ENCODE data around the gene ULK2. TPM values are rescaled to one million over a fixed set of nuclear protein-coding genes. Genes with fewer than 3 reads are reported as not detected.

ULK2 gene
- 18.7 TPM for polyA plus RNA-seq (2013, experiment 1 of 4)
- 16.0 TPM for polyA plus RNA-seq (2013, experiment 2 of 4)
- polyA plus RNA-seq (2013, experiment 3 of 4): 18.6 TPM
- polyA plus RNA-seq (2013, experiment 4 of 4): 24.2 TPM

- peak within 1 kb of the TSS; percentile 3 for H3K27ac ChIP-seq (ENCODE audit: insufficient read depth, low read depth, low read length, poor library complexity, severe bottlenecking)
- no peaks in the 10 kb centered on the region for H3K9me3 ChIP-seq (ENCODE audit: control insufficient read depth, low read length)
- no peaks in the 10 kb centered on the region for H3K36me3 ChIP-seq (ENCODE audit: control insufficient read depth, insufficient read depth, low read length)
- H3K4me1 ChIP-seq (ENCODE audit: control insufficient read depth, insufficient read depth, low read length): no peaks in the 10 kb centered on the region
- peaks cover 15% of the 10 kb centered on the region for H3K27me3 ChIP-seq (ENCODE audit: control insufficient read depth, insufficient read depth, low read length, poor library complexity, severe bottlenecking)
- peak within 1 kb of the TSS; percentile 71 for H3K4me3 ChIP-seq (ENCODE audit: insufficient read depth, low read depth, low read length)
- 0% methylated on average over 111 of the region's 111 CpGs for WGBS, 2 experiments
Measured at GRCh38 chr17:19867329-19868078, at the start of gene ULK2. Gene ULK2 (minus strand): TSS chr17:19867936. CDS start chr17:19867417, 519 bp downstream.

GRCh38 chr17:19915245-19915978, 47.7 kb upstream of the ULK2 start:
- Histone ChIP-seq H3K4me1 (ENCODE audit: control insufficient read depth, insufficient read depth, low read length) (no peaks in the 10 kb centered on the region), H3K9me3 (ENCODE audit: control insufficient read depth, low read length) (no peaks in the 10 kb centered on the region), H3K4me3 (ENCODE audit: insufficient read depth, low read depth, low read length) (no peak overlapping the region), H3K27me3 (ENCODE audit: control insufficient read depth, insufficient read depth, low read length, poor library complexity, severe bottlenecking) (no peaks in the 10 kb centered on the region), H3K27ac (ENCODE audit: insufficient read depth, low read depth, low read length, poor library complexity, severe bottlenecking) (no peak overlapping the region), H3K36me3 (ENCODE audit: control insufficient read depth, insufficient read depth, low read length) (peaks cover 5% of the 10 kb centered on the region)
- WGBS, 2 experiments: 92 to 95% methylated on average over 2 of the region's 2 CpGs

- H3K27me3 ChIP-seq (ENCODE audit: control insufficient read depth, insufficient read depth, low read length, poor library complexity, severe bottlenecking): no peaks in the 10 kb centered on the region
- no peak overlapping the region for H3K27ac ChIP-seq (ENCODE audit: insufficient read depth, low read depth, low read length, poor library complexity, severe bottlenecking)
- H3K36me3 ChIP-seq (ENCODE audit: control insufficient read depth, insufficient read depth, low read length): peaks cover 23% of the 10 kb centered on the region
- no peaks in the 10 kb centered on the region for H3K4me1 ChIP-seq (ENCODE audit: control insufficient read depth, insufficient read depth, low read length)
- H3K4me3 ChIP-seq (ENCODE audit: insufficient read depth, low read depth, low read length): no peak overlapping the region
- no peaks in the 10 kb centered on the region for H3K9me3 ChIP-seq (ENCODE audit: control insufficient read depth, low read length)
- WGBS, 2 experiments: 50 to 52% methylated on average over 2 of the region's 2 CpGs
Measured at GRCh38 chr17:19911033-19911432, 43.3 kb upstream of the ULK2 start.

GRCh38 chr17:19909139-19909538, 41.4 kb upstream of the ULK2 start:
- no peaks in the 10 kb centered on the region for H3K27me3 ChIP-seq (ENCODE audit: control insufficient read depth, insufficient read depth, low read length, poor library complexity, severe bottlenecking)
- no peak overlapping the region for H3K4me3 ChIP-seq (ENCODE audit: insufficient read depth, low read depth, low read length)
- peaks cover 28% of the 10 kb centered on the region for H3K36me3 ChIP-seq (ENCODE audit: control insufficient read depth, insufficient read depth, low read length)
- H3K27ac ChIP-seq (ENCODE audit: insufficient read depth, low read depth, low read length, poor library complexity, severe bottlenecking): no peak overlapping the region
- WGBS, 2 experiments: 93 to 97% methylated on average over 6 of the region's 6 CpGs
- no peaks in the 10 kb centered on the region for H3K4me1 ChIP-seq (ENCODE audit: control insufficient read depth, insufficient read depth, low read length)
- H3K9me3 ChIP-seq (ENCODE audit: control insufficient read depth, low read length): no peaks in the 10 kb centered on the region

- Histone ChIP-seq H3K27ac (ENCODE audit: insufficient read depth, low read depth, low read length, poor library complexity, severe bottlenecking) (no peak overlapping the region), H3K27me3 (ENCODE audit: control insufficient read depth, insufficient read depth, low read length, poor library complexity, severe bottlenecking) (no peaks in the 10 kb centered on the region), H3K4me3 (ENCODE audit: insufficient read depth, low read depth, low read length) (no peak overlapping the region), H3K4me1 (ENCODE audit: control insufficient read depth, insufficient read depth, low read length) (no peaks in the 10 kb centered on the region), H3K36me3 (ENCODE audit: control insufficient read depth, insufficient read depth, low read length) (peaks cover 33% of the 10 kb centered on the region), H3K9me3 (ENCODE audit: control insufficient read depth, low read length) (no peaks in the 10 kb centered on the region)
- WGBS, 2 experiments: 91 to 96% methylated on average over 5 of the region's 5 CpGs
Measured at GRCh38 chr17:19905502-19905901, 37.8 kb upstream of the ULK2 start.

GRCh38 chr17:19904924-19905323, 37.2 kb upstream of the ULK2 start:
- 90 to 99% methylated on average over 5 of the region's 5 CpGs for WGBS, 2 experiments
- peaks cover 35% of the 10 kb centered on the region for H3K36me3 ChIP-seq (ENCODE audit: control insufficient read depth, insufficient read depth, low read length)
- H3K9me3 ChIP-seq (ENCODE audit: control insufficient read depth, low read length): no peaks in the 10 kb centered on the region
- no peaks in the 10 kb centered on the region for H3K27me3 ChIP-seq (ENCODE audit: control insufficient read depth, insufficient read depth, low read length, poor library complexity, severe bottlenecking)
- no peaks in the 10 kb centered on the region for H3K4me1 ChIP-seq (ENCODE audit: control insufficient read depth, insufficient read depth, low read length)
- H3K27ac ChIP-seq (ENCODE audit: insufficient read depth, low read depth, low read length, poor library complexity, severe bottlenecking): no peak overlapping the region
- H3K4me3 ChIP-seq (ENCODE audit: insufficient read depth, low read depth, low read length): no peak overlapping the region

- Histone ChIP-seq H3K36me3 (ENCODE audit: control insufficient read depth, insufficient read depth, low read length) (peaks cover 31% of the 10 kb centered on the region), H3K27ac (ENCODE audit: insufficient read depth, low read depth, low read length, poor library complexity, severe bottlenecking) (no peak overlapping the region), H3K9me3 (ENCODE audit: control insufficient read depth, low read length) (no peaks in the 10 kb centered on the region), H3K4me3 (ENCODE audit: insufficient read depth, low read depth, low read length) (no peak overlapping the region), H3K4me1 (ENCODE audit: control insufficient read depth, insufficient read depth, low read length) (no peaks in the 10 kb centered on the region), H3K27me3 (ENCODE audit: control insufficient read depth, insufficient read depth, low read length, poor library complexity, severe bottlenecking) (no peaks in the 10 kb centered on the region)
Measured at GRCh38 chr17:19904412-19904811, 36.7 kb upstream of the ULK2 start.

- Histone ChIP-seq H3K36me3 (ENCODE audit: control insufficient read depth, insufficient read depth, low read length) (peaks cover 11% of the 10 kb centered on the region), H3K4me3 (ENCODE audit: insufficient read depth, low read depth, low read length) (no peak overlapping the region), H3K27ac (ENCODE audit: insufficient read depth, low read depth, low read length, poor library complexity, severe bottlenecking) (no peak overlapping the region), H3K4me1 (ENCODE audit: control insufficient read depth, insufficient read depth, low read length) (peaks cover 11% of the 10 kb centered on the region), H3K27me3 (ENCODE audit: control insufficient read depth, insufficient read depth, low read length, poor library complexity, severe bottlenecking) (no peaks in the 10 kb centered on the region), H3K9me3 (ENCODE audit: control insufficient read depth, low read length) (no peaks in the 10 kb centered on the region)
- WGBS, 2 experiments: 89 to 92% methylated on average over 2 of the region's 2 CpGs
Measured at GRCh38 chr17:19900809-19901208, 33.1 kb upstream of the ULK2 start.

GRCh38 chr17:19897903-19898302, 30.2 kb upstream of the ULK2 start:
- Histone ChIP-seq H3K9me3 (ENCODE audit: control insufficient read depth, low read length) (no peaks in the 10 kb centered on the region), H3K27me3 (ENCODE audit: control insufficient read depth, insufficient read depth, low read length, poor library complexity, severe bottlenecking) (no peaks in the 10 kb centered on the region), H3K4me1 (ENCODE audit: control insufficient read depth, insufficient read depth, low read length) (peaks cover 11% of the 10 kb centered on the region), H3K27ac (ENCODE audit: insufficient read depth, low read depth, low read length, poor library complexity, severe bottlenecking) (peak overlapping the region; percentile 0), H3K36me3 (ENCODE audit: control insufficient read depth, insufficient read depth, low read length) (peaks cover 3% of the 10 kb centered on the region), H3K4me3 (ENCODE audit: insufficient read depth, low read depth, low read length) (no peak overlapping the region)
- WGBS, 2 experiments: 87 to 89% methylated on average over 2 of the region's 2 CpGs

- Histone ChIP-seq H3K4me3 (ENCODE audit: insufficient read depth, low read depth, low read length) (no peak overlapping the region), H3K9me3 (ENCODE audit: control insufficient read depth, low read length) (no peaks in the 10 kb centered on the region), H3K4me1 (ENCODE audit: control insufficient read depth, insufficient read depth, low read length) (peaks cover 11% of the 10 kb centered on the region), H3K36me3 (ENCODE audit: control insufficient read depth, insufficient read depth, low read length) (peaks cover 3% of the 10 kb centered on the region), H3K27ac (ENCODE audit: insufficient read depth, low read depth, low read length, poor library complexity, severe bottlenecking) (peak overlapping the region; percentile 0), H3K27me3 (ENCODE audit: control insufficient read depth, insufficient read depth, low read length, poor library complexity, severe bottlenecking) (no peaks in the 10 kb centered on the region)
- 95 to 96% methylated on average over 8 of the region's 8 CpGs for WGBS, 2 experiments
Measured at GRCh38 chr17:19897090-19897837, 29.5 kb upstream of the ULK2 start.
